ENCODE data around the gene RHOBTB1. TPM values are rescaled to one million over a fixed set of nuclear protein-coding genes. Genes with fewer than 3 reads are reported as not detected.
"Not testable (repeated sequence)": the region's sequence is repeated elsewhere in the genome, so short reads cannot be mapped to it uniquely, and the experiment has no call there.

RHOBTB1 gene
- total and polyA plus RNA-seq, 12 donors: 4.3 to 20.5 (median 12.3) TPM

DNA sequence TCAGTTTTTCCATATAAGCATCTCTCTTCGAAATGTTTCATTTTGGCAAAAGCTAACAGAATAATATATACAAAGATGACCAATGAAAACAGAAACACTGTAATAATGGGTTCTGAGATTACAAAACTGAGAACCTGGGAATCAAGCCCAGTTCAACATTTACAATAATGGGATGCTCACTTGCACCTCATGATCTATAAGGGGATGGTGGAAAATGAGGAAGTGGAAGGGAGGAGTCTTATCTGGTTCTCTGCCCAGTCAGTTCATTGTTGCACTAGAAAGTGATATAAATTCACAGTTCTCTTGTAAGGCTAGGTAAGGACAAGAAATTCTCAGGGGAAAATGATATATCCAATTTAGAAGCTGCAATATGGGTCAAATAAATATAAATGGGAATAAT lies 31.7 kb upstream of the RHOBTB1 start:
- H3K27me3 ChIP-seq: no peaks in the 10 kb centered on the region
- WGBS, 2 donors: 75 to 83% methylated on average over 1 of the region's 1 CpG
- H3K9me3 ChIP-seq: no peaks in the 10 kb centered on the region
- no peak overlapping the region for H3K27ac ChIP-seq
- TF ChIP-seq, protein P1, sequence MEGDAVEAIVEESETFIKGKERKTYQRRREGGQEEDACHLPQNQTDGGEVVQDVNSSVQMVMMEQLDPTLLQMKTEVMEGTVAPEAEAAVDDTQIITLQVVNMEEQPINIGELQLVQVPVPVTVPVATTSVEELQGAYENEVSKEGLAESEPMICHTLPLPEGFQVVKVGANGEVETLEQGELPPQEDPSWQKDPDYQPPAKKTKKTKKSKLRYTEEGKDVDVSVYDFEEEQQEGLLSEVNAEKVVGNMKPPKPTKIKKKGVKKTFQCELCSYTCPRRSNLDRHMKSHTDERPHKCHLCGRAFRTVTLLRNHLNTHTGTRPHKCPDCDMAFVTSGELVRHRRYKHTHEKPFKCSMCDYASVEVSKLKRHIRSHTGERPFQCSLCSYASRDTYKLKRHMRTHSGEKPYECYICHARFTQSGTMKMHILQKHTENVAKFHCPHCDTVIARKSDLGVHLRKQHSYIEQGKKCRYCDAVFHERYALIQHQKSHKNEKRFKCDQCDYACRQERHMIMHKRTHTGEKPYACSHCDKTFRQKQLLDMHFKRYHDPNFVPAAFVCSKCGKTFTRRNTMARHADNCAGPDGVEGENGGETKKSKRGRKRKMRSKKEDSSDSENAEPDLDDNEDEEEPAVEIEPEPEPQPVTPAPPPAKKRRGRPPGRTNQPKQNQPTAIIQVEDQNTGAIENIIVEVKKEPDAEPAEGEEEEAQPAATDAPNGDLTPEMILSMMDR (IDR thresholded peaks at IDR 0.05): no peak
- ATAC-seq: no peak
- no peak overlapping the region for H3K4me3 ChIP-seq
- peaks cover 0 to 8% (median 0%) of the 10 kb centered on the region in 9 donors for H3K4me1 ChIP-seq
- DNase-seq: no peak
- intact Hi-C loops (cut with DNase I): loop anchor here in 1 of 10 donors (10.0 kb wide), 1 partner anchor 309 kb away; no protein-coding TSS in a partner anchor
- no peaks in the 10 kb centered on the region for H3K36me3 ChIP-seq

DNA sequence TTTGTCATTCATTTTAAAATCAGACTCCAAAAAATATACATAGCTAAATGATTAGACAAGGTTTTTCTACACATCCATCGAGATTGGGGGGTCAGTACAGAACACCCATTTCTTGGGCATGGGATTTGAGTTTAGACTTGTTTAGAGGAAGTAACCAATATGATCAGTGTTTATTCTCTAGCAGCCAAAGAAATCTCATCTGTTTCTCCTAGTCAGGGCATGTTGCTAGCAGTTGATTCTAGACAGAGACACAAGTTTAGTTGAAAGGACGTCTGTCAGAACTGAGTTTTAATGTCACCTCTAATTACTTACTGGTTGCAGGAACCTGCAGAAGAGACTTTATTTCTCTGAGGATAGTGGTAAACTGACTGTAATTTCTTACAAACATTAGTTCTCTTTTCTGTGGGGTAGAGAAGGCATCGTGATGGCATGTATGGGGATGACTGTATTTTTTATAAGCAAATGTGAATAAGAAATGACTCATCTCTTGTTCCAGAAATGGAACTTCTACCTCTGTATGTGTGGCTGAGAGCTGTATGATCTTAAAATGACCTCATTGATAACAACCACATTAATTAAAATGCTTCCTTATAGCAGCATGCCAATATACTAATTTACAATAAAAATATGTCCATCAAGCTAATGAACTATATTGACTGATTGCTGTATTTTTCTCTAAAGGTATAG lies 30.6 kb upstream of the RHOBTB1 start:
- intact Hi-C loops (cut with DNase I): loop anchor here in 1 of 10 donors (10.0 kb wide), 1 partner anchor 310 kb away; no protein-coding TSS in a partner anchor
- Histone ChIP-seq H3K4me1 (peaks cover 0 to 8% (median 0%) of the 10 kb centered on the region in 9 donors), H3K36me3 (no peaks in the 10 kb centered on the region), H3K4me3 (no peak overlapping the region), H3K27ac (no peak overlapping the region), H3K9me3 (no peaks in the 10 kb centered on the region), H3K27me3 (no peaks in the 10 kb centered on the region)
- ATAC-seq (no peak), DNase-seq (no peak)
- TF ChIP-seq, protein P1 (IDR thresholded peaks at IDR 0.05): no peak
- 56 to 59% methylated on average over 3 of the region's 3 CpGs for WGBS, 2 donors

GRCh38 chr10:60973086-60973485 lies 29.1 kb upstream of the RHOBTB1 start:
- Histone ChIP-seq H3K36me3 (no peaks in the 10 kb centered on the region), H3K4me1 (peaks cover 0 to 7% (median 0%) of the 10 kb centered on the region in 9 donors), H3K4me3 (no peak overlapping the region), H3K27me3 (no peaks in the 10 kb centered on the region), H3K27ac (no peak overlapping the region), H3K9me3 (no peaks in the 10 kb centered on the region)
- DNase-seq (no peak), ATAC-seq (no peak)
- TF ChIP-seq, protein P1 (IDR thresholded peaks at IDR 0.05): no peak
- 92 to 94% methylated on average over 2 of the region's 2 CpGs for WGBS, 2 donors
- intact Hi-C loops (cut with DNase I): loop anchor here in 1 of 10 donors (10.0 kb wide), 1 partner anchor 312 kb away; no protein-coding TSS in a partner anchor

DNA sequence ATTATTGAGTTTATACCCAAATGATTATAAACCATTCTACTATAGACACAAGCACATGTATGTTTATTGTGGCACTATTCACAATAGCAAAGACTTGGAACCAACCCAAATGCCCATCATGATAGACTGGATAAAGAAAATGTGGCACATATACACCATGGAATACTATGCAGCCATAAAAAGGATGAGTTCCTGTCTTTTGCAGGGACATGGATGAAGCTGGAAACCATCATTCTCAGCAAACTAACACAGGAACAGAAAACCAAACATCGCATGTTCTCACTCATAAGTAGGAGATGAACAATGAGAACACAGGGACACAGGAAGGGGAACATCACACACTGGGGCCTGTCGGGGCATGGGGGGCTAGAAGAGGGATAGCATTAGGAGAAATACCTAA lies 28.2 kb upstream of the RHOBTB1 start:
- intact Hi-C loops (cut with DNase I): loop anchor here in 1 of 10 donors (10.0 kb wide), 1 partner anchor 313 kb away; no protein-coding TSS in a partner anchor
- H3K36me3 ChIP-seq, H3K4me1 ChIP-seq, H3K27me3 ChIP-seq, H3K27ac ChIP-seq, H3K4me3 ChIP-seq, DNase-seq, ATAC-seq, H3K9me3 ChIP-seq: not testable (repeated sequence)
- WGBS, 2 donors: 96 to 98% methylated on average over 2 of the region's 2 CpGs

GRCh38 chr10:60970526-60970925 lies 26.5 kb upstream of the RHOBTB1 start:
- Histone ChIP-seq H3K27me3 (no peaks in the 10 kb centered on the region), H3K36me3 (no peaks in the 10 kb centered on the region), H3K4me1 (peaks cover 0 to 7% (median 0%) of the 10 kb centered on the region in 9 donors), H3K27ac (no peak overlapping the region), H3K9me3 (no peaks in the 10 kb centered on the region), H3K4me3 (no peak overlapping the region)
- ATAC-seq: no peak
- TF ChIP-seq, protein P1 (IDR thresholded peaks at IDR 0.05): no peak
- 92 to 93% methylated on average over 3 of the region's 3 CpGs for WGBS, 2 donors
- no peak for DNase-seq
- intact Hi-C loops (cut with DNase I): loop anchor here in 1 of 10 donors (10.0 kb wide), 1 partner anchor 314 kb away; no protein-coding TSS in a partner anchor
